ENCODE measurements around the gene C1QTNF6. TPM values are rescaled to one million over a fixed set of nuclear protein-coding genes. Genes with fewer than 3 reads are reported as not detected.

The C1QTNF6 gene
- total and polyA plus RNA-seq, 3 donors from 2014 or later: 12.6 to 15.0 (median 14.8) TPM

DNA sequence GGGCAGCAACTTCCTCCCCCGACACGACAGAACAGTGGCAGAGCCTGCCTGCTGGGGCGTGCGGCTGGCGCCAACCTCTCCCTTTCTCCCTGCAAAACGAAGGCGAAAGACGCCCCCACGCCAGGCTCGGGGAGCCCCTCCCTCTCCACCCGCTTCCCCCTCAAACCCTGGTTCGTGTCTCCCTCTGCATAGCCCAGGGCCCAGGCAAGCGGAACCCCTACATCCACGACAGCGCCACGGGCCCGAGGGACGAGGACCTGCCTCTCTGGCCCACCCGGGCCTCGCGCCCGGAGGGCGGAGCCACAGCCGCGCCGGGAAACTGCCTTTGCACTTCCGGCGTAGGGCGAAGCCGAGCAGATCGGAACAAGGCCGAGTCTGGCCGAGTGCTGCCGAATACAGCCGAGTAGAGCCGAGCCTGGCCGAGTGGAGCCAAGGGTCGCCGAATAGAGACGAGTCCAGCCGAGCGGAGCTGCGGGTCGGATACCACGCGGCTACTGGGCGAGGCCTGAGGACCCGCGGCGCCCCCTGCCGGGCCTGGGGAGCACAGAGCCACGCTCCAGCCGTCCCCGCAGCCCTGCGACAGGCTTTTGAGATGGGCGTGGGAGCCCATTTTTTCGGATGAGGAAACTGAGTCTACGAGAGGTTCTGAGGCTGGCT, 11.2 kb upstream of the C1QTNF6 start:
- H3K27ac ChIP-seq: peak overlapping the region; percentile 77 to 94
- H3K27me3 ChIP-seq: no peaks in the 10 kb centered on the region
- intact Hi-C loops (cut with DNase I; ENCODE audit: low total_unique reads): no loop called here
- H3K4me1 ChIP-seq: peaks cover 31% of the 10 kb centered on the region
- DNase-seq: peak; percentile 98
- TF ChIP-seq, protein P1, sequence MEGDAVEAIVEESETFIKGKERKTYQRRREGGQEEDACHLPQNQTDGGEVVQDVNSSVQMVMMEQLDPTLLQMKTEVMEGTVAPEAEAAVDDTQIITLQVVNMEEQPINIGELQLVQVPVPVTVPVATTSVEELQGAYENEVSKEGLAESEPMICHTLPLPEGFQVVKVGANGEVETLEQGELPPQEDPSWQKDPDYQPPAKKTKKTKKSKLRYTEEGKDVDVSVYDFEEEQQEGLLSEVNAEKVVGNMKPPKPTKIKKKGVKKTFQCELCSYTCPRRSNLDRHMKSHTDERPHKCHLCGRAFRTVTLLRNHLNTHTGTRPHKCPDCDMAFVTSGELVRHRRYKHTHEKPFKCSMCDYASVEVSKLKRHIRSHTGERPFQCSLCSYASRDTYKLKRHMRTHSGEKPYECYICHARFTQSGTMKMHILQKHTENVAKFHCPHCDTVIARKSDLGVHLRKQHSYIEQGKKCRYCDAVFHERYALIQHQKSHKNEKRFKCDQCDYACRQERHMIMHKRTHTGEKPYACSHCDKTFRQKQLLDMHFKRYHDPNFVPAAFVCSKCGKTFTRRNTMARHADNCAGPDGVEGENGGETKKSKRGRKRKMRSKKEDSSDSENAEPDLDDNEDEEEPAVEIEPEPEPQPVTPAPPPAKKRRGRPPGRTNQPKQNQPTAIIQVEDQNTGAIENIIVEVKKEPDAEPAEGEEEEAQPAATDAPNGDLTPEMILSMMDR (IDR thresholded peaks at IDR 0.05): peak; percentile 94 to 98 (median 95)
- TF ChIP-seq POLR2A (IDR thresholded peaks at IDR 0.05): peak; percentile 94
- H3K9me3 ChIP-seq: no peaks in the 10 kb centered on the region
- no peaks in the 10 kb centered on the region for H3K36me3 ChIP-seq (ENCODE audit: low read depth, missing control alignments)
- H3K4me3 ChIP-seq: peak overlapping the region; percentile 63 to 69
- 0% methylated on average over 3 to 34 of the region's 58 CpGs for WGBS, 2 donors

DNA sequence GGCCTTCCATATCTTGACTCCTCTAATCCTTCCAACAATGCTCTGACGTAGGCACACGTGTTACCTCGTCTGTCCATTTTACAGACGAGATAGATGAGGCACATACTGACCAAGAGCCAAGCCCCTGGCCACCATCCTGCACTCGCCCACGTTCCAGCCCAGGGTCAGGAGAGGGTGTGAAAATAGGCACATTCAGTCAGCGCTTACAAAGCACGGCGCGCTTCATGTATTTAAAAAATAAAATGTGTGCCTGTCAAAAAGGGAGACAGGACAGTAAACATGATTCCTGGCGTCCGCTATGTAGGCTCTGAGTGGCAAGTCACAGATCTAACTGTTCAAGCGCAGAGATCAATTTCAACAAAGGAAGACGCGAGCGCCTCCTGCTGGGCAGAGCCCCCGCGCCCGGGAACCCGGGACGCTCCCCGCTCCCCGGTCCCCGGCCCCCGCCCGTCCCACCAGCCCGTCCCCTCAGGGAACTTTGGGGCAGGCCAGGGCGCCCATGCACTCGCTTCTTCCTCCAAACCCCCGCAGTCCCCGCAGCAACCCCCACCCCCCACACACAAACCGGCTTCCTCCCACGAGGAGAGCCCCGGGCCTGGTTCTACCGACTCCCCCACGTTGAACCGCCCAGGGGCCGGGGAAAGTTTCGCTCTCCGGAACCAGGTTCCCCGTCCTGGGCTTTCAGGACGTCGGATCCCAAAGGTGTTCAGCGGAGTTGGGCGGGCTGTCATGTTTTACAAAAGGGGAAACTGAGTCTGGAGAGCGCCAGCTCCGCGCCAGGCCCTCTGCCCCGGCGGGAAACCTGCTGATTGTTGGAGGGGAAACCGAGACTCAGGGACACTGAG, 10.4 kb upstream of the C1QTNF6 start:
- peak overlapping the region; percentile 63 to 69 for H3K4me3 ChIP-seq
- peak; percentile 91 for DNase-seq
- no peaks in the 10 kb centered on the region for H3K9me3 ChIP-seq
- H3K27me3 ChIP-seq: no peaks in the 10 kb centered on the region
- intact Hi-C loops (cut with DNase I; ENCODE audit: low total_unique reads): no loop called here
- 3% methylated on average over 14 to 47 of the region's 51 CpGs for WGBS, 2 donors
- H3K27ac ChIP-seq: peak overlapping the region; percentile 77 to 94
- no peak for TF ChIP-seq POLR2A (IDR thresholded peaks at IDR 0.05)
- TF ChIP-seq, protein P1 (IDR thresholded peaks at IDR 0.05): peak; percentile 51 to 85 (median 58)
- peaks cover 31% of the 10 kb centered on the region for H3K4me1 ChIP-seq
- H3K36me3 ChIP-seq (ENCODE audit: low read depth, missing control alignments): no peaks in the 10 kb centered on the region

DNA sequence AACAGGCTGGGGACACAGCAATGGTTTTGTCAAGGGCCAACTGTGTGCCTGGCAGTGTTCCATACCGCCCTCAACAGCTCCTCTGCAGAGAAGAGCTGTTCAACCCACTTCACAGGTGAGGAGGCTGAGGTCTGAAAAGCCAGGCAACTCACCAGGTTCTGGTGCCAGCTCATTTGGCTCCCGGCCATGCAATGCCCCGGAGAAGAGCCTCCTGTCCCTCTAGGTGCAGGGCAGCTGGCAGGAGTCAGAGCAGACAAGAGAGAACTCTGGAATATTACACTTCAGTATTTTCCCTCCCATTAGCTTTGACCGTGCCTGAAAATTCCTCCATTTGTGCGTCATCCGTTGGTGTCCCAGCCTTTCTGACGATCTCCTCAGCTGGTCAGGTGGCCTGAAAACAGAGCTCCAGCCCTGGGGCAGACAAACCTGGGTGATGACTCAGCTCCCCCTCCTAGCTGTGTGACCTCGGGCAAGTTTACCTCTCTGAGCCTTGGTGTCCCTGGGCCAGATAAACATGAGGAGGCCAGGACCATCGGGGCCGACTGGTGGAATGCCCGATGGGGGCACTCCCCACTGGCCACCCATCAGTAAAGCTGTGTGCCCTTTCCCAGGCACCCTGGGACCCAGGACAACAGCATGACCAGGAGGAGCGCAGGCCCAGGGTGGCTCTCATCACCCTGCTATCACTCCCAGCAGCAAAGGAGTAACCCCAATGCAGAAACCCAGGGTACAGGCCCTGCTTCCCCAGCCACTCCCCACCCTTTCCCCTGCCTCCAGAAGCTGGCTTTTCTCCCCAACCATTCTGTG, 9.6 kb upstream of the C1QTNF6 start:
- no peak overlapping the region for H3K4me3 ChIP-seq
- TF ChIP-seq, protein P1 (IDR thresholded peaks at IDR 0.05): no peak
- TF ChIP-seq POLR2A (IDR thresholded peaks at IDR 0.05): no peak
- peak; percentile 53 for DNase-seq
- no peaks in the 10 kb centered on the region for H3K27me3 ChIP-seq
- intact Hi-C loops (cut with DNase I; ENCODE audit: low total_unique reads): no loop called here
- 34 to 50% methylated on average over 9 to 12 of the region's 12 CpGs for WGBS, 2 donors
- peaks cover 31% of the 10 kb centered on the region for H3K4me1 ChIP-seq
- H3K9me3 ChIP-seq: no peaks in the 10 kb centered on the region
- no peaks in the 10 kb centered on the region for H3K36me3 ChIP-seq (ENCODE audit: low read depth, missing control alignments)
- H3K27ac ChIP-seq: peak overlapping the region; percentile 77 to 94

DNA sequence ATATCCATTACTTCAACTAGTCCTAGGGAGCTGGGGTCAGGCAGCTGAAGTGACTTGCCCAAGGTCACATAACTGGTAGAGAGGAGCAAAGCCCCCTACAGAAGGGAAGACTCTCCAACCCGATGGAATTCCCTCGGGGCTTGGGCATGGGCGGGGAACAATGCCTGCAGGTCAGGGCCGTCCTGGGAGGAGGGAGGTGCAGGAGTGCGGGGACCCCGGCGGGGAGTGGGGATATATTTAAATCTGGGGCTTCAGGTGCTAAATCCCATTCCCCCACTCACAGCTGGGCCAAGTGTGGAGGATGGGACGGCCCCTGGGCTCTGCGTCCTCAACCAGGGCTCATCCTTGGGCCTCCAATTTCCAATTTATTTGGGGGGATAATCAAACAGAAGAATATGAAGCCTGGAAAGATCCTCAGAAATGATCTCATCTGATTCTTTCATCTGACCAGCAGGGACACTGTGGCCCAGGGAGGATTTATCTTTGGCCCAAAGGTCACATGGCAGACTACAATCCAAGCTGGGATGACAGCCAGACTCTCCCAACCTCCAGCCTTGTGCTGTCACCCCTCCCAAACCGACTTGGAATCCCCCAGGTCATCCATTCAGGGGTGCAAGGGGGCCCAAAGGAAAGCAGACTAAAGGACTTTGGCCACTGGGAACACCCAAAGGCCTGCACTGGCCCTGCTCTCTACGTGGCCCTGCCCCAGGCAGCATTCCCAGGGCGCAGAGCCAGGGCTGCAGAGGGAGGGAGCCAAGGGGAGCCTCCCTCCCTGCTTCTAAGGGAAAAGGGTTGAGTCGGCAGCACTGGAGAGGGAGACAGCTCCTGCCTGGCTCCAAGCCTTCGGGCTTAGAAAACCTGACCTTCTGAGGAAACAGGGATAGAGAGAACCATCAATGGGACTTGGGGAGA, 8.7 kb upstream of the C1QTNF6 start:
- Histone ChIP-seq H3K9me3 (no peaks in the 10 kb centered on the region), H3K4me1 (peaks cover 31% of the 10 kb centered on the region), H3K27me3 (no peaks in the 10 kb centered on the region), H3K4me3 (no peak overlapping the region), H3K36me3 (ENCODE audit: low read depth, missing control alignments) (no peaks in the 10 kb centered on the region), H3K27ac (peak overlapping the region; percentile 77 to 94)
- TF ChIP-seq POLR2A (IDR thresholded peaks at IDR 0.05): no peak
- TF ChIP-seq, protein P1 (IDR thresholded peaks at IDR 0.05): peak in 1 of 3 experiments; percentile 17
- WGBS, 2 donors: 34 to 42% methylated on average over 7 to 14 of the region's 14 CpGs
- intact Hi-C loops (cut with DNase I; ENCODE audit: low total_unique reads): no loop called here
- peak; percentile 87 for DNase-seq

All from testis (tissue), 3 donors.